Activated CD4-positive, alpha-beta memory T cell treated with anti-CD3 and anti-CD28 coated beads for 36 hours (primary cell): ENCODE data around the gene PRDX2. TPM values are rescaled to one million over a fixed set of nuclear protein-coding genes. Genes with fewer than 3 reads are reported as not detected.

Experiments
- CTCF ChIA-PET: fragments of 350-600 bp; sonication (Branson Sonifier 250); formaldehyde crosslinking; loops from one replicate; lab custom pipeline; 2021; ENCODE audit warnings: antibody characterized with exemption, inconsistent platforms; lab: Charles Lee
- POLR2A ChIA-PET: fragments of 350-600 bp; sonication (Branson Sonifier 250); formaldehyde crosslinking; loops from one replicate; lab custom pipeline; 2021; ENCODE audit warnings: antibody characterized with exemption; lab: Charles Lee
- DNase-seq: peaks from one replicate; pipeline ENCODE4 v3.0.0-alpha.2; 2020
- H3K27ac Mint-ChIP-seq: one replicate; pipeline ENCODE4 v1.8.0; 2021; ENCODE audit warnings: mixed read lengths
- H3K27me3 Mint-ChIP-seq: one replicate; pipeline ENCODE4 v1.8.0; 2021; ENCODE audit warnings: mixed read lengths
- H3K36me3 Mint-ChIP-seq: one replicate; pipeline ENCODE4 v1.8.0; 2021; ENCODE audit warnings: mixed read lengths
- H3K4me1 Mint-ChIP-seq: one replicate; pipeline ENCODE4 v1.8.0; 2021; ENCODE audit warnings: low read depth, mixed read lengths
- H3K4me3 Mint-ChIP-seq: one replicate; pipeline ENCODE4 v1.8.0; 2021; ENCODE audit warnings: mild to moderate bottlenecking, mixed read lengths
- H3K9me3 Mint-ChIP-seq: one replicate; pipeline ENCODE4 v1.8.0; 2021; ENCODE audit warnings: mixed read lengths
- intact Hi-C: fragments of 100-400 bp; cut with micrococcal nuclease; formaldehyde crosslinking; loops from one replicate; pipeline ENCODE4 v1.15.1; 2023
- total RNA-seq, 2 experiments: library from RNA; stranded (reverse); gene quantifications; one replicate each; pipeline ENCODE4 v1.2.3, GENCODE V29; 2021

Gene PRDX2
- total RNA-seq, 2 experiments from 2014 or later = 253 to 258 TPM

- intact Hi-C loops = loop anchor here (1.0 to 5.0 kb wide), 9 partner anchors 8 to 1057 kb away; partner anchors contain the start of genes CALR, GET3, IER2 and STX10
- POLR2A ChIA-PET = interaction anchor here (0.6 to 5.5 kb wide), 15 partner anchors 9 to 1056 kb away, joined by 3 to 89 read pairs (median 5); partner anchors contain the start of genes HOOK2, RAD23A, THSD8 and TNPO2
- Mint-ChIP-seq H3K27ac (peak overlapping the region; percentile 99), H3K36me3 (peaks cover 29% of the 10 kb centered on the region), H3K4me3 (peak overlapping the region; percentile 94), H3K27me3 (no peaks in the 10 kb centered on the region), H3K9me3 (no peaks in the 10 kb centered on the region), H3K4me1 (peaks cover 25% of the 10 kb centered on the region)
- peak; percentile 44 for DNase-seq
- CTCF ChIA-PET = interaction anchor here (0.7 to 18.0 kb wide), 7 partner anchors 8 to 175 kb away, joined by 3 to 636 read pairs (median 7); partner anchors contain the start of genes HOOK2 and TNPO2
These were observed 10.8 kb downstream of the PRDX2 start for GRCh38 chr19:12790628-12791344.

- POLR2A ChIA-PET = interaction anchor here (0.6 to 5.5 kb wide), 5 partner anchors 8 to 362 kb away, joined by 3 to 89 read pairs (median 26); no protein-coding TSS in a partner anchor
- Mint-ChIP-seq H3K9me3 (no peaks in the 10 kb centered on the region), H3K27me3 (no peaks in the 10 kb centered on the region), H3K4me1 (peaks cover 20% of the 10 kb centered on the region), H3K36me3 (peaks cover 29% of the 10 kb centered on the region), H3K27ac (peak overlapping the region; percentile 99), H3K4me3 (peak overlapping the region; percentile 94)
- intact Hi-C loops = loop anchor here (2.0 to 5.0 kb wide), 7 partner anchors 53 to 1057 kb away; partner anchors contain the start of genes CALR, GET3, IER2 and STX10
- CTCF ChIA-PET = interaction anchor here (1.7 to 18.0 kb wide), 5 partner anchors 13 to 26 kb away, joined by 4 to 636 read pairs (median 41); partner anchors contain the start of genes HOOK2 and RNASEH2A
- peak; percentile 98 for DNase-seq
These were observed 11.5 kb downstream of the PRDX2 start for GRCh38 chr19:12789904-12790619.

- POLR2A ChIA-PET = interaction anchor here (0.8 to 3.4 kb wide), 4 partner anchors 12 to 363 kb away, joined by 4 to 26 read pairs (median 5); partner anchors contain the start of gene TNPO2
- peaks cover 14% of the 10 kb centered on the region for H3K4me1 Mint-ChIP-seq
- H3K36me3 Mint-ChIP-seq = peaks cover 26% of the 10 kb centered on the region
- no peaks in the 10 kb centered on the region for H3K9me3 Mint-ChIP-seq
- H3K4me3 Mint-ChIP-seq = peak overlapping the region; percentile 94
- no peaks in the 10 kb centered on the region for H3K27me3 Mint-ChIP-seq
- CTCF ChIA-PET = interaction anchor here (0.9 to 5.0 kb wide), 5 partner anchors 12 to 32 kb away, joined by 3 to 41 read pairs (median 5); partner anchors contain the start of gene RNASEH2A
- peak overlapping the region; percentile 99 for H3K27ac Mint-ChIP-seq
- intact Hi-C loops = no loop called here
- peak; percentile 64 for DNase-seq
These were observed 12.3 kb downstream of the PRDX2 start for GRCh38 chr19:12789098-12789903.

- intact Hi-C loops = no loop called here
- peak; percentile 77 for DNase-seq
- Mint-ChIP-seq H3K4me1 (peaks cover 10% of the 10 kb centered on the region), H3K27ac (peak overlapping the region; percentile 96), H3K36me3 (peaks cover 23% of the 10 kb centered on the region), H3K9me3 (no peaks in the 10 kb centered on the region), H3K27me3 (no peaks in the 10 kb centered on the region), H3K4me3 (peak overlapping the region; percentile 94)
- ChIA-PET CTCF (interaction anchor here (0.9 to 5.0 kb wide), 5 partner anchors 11 to 31 kb away, joined by 3 to 41 read pairs (median 5); partner anchors contain the start of gene RNASEH2A), POLR2A (interaction anchor here (0.8 to 3.4 kb wide), 4 partner anchors 11 to 364 kb away, joined by 4 to 26 read pairs (median 5); partner anchors contain the start of gene TNPO2)
These were observed 12.9 kb downstream of the PRDX2 start for GRCh38 chr19:12788682-12789097.

- DNase-seq = no peak
- no peaks in the 10 kb centered on the region for H3K27me3 Mint-ChIP-seq
- no peaks in the 10 kb centered on the region for H3K9me3 Mint-ChIP-seq
- peak overlapping the region; percentile 96 for H3K27ac Mint-ChIP-seq
- H3K36me3 Mint-ChIP-seq = peaks cover 20% of the 10 kb centered on the region
- intact Hi-C loops = no loop called here
- ChIA-PET CTCF (interaction anchor here (0.7 to 5.0 kb wide), 7 partner anchors 8 to 31 kb away, joined by 3 to 41 read pairs (median 5); partner anchors contain the start of gene RNASEH2A), POLR2A (interaction anchor here (1.2 to 3.4 kb wide), 3 partner anchors 11 to 364 kb away, joined by 4 to 26 read pairs (median 4); no protein-coding TSS in a partner anchor)
- peaks cover 10% of the 10 kb centered on the region for H3K4me1 Mint-ChIP-seq
- H3K4me3 Mint-ChIP-seq = peak overlapping the region; percentile 94
These were observed 13.4 kb downstream of the PRDX2 start for GRCh38 chr19:12788042-12788681.

- peak overlapping the region; percentile 96 for H3K27ac Mint-ChIP-seq
- no peaks in the 10 kb centered on the region for H3K9me3 Mint-ChIP-seq
- no peak for DNase-seq
- peaks cover 10% of the 10 kb centered on the region for H3K4me1 Mint-ChIP-seq
- H3K4me3 Mint-ChIP-seq = no peak overlapping the region
- CTCF ChIA-PET = interaction anchor here (0.7 to 5.0 kb wide), 3 partner anchors 9 to 21 kb away, joined by 3 to 41 read pairs (median 6); no protein-coding TSS in a partner anchor
- peaks cover 13% of the 10 kb centered on the region for H3K36me3 Mint-ChIP-seq
- H3K27me3 Mint-ChIP-seq = no peaks in the 10 kb centered on the region
- POLR2A ChIA-PET = interaction anchor here (3.4 kb wide), 1 partner anchor 10 kb away, joined by 26 read pairs; no protein-coding TSS in a partner anchor
- intact Hi-C loops = no loop called here
These were observed 14.1 kb downstream of the PRDX2 start for GRCh38 chr19:12787458-12787857.

- H3K36me3 Mint-ChIP-seq = peaks cover 9% of the 10 kb centered on the region
- ChIA-PET CTCF (interaction anchor here (2.1 to 5.0 kb wide), 2 partner anchors 9 to 21 kb away, joined by 6 to 41 read pairs; no protein-coding TSS in a partner anchor), POLR2A (interaction anchor here (3.4 kb wide), 1 partner anchor 9 kb away, joined by 26 read pairs; no protein-coding TSS in a partner anchor)
- intact Hi-C loops = no loop called here
- no peaks in the 10 kb centered on the region for H3K9me3 Mint-ChIP-seq
- DNase-seq = no peak
- peaks cover 14% of the 10 kb centered on the region for H3K4me1 Mint-ChIP-seq
- H3K27me3 Mint-ChIP-seq = no peaks in the 10 kb centered on the region
- no peak overlapping the region for H3K4me3 Mint-ChIP-seq
- H3K27ac Mint-ChIP-seq = peak overlapping the region; percentile 96
These were observed 14.6 kb downstream of the PRDX2 start for GRCh38 chr19:12786952-12787351.

GRCh38 chr19:12786141-12786870 lies 15.3 kb downstream of the PRDX2 start:
- no peak for DNase-seq
- Mint-ChIP-seq H3K4me3 (no peak overlapping the region), H3K36me3 (peaks cover 4% of the 10 kb centered on the region), H3K4me1 (peaks cover 19% of the 10 kb centered on the region), H3K27me3 (no peaks in the 10 kb centered on the region), H3K27ac (peak overlapping the region; percentile 96), H3K9me3 (no peaks in the 10 kb centered on the region)
- ChIA-PET POLR2A (interaction anchor here (3.4 kb wide), 1 partner anchor 9 kb away, joined by 26 read pairs; no protein-coding TSS in a partner anchor), CTCF (interaction anchor here (2.1 to 5.0 kb wide), 2 partner anchors 9 to 20 kb away, joined by 6 to 41 read pairs; no protein-coding TSS in a partner anchor)
- intact Hi-C loops = no loop called here

GRCh38 chr19:12785431-12786031 lies 16.1 kb downstream of the PRDX2 start:
- ChIA-PET POLR2A (no interaction called here), CTCF (interaction anchor here (2.1 to 5.0 kb wide), 2 partner anchors 8 to 19 kb away, joined by 6 to 41 read pairs; no protein-coding TSS in a partner anchor)
- no peaks in the 10 kb centered on the region for H3K9me3 Mint-ChIP-seq
- intact Hi-C loops = no loop called here
- no peak overlapping the region for H3K27ac Mint-ChIP-seq
- H3K36me3 Mint-ChIP-seq = peaks cover 2% of the 10 kb centered on the region
- DNase-seq = no peak
- no peak overlapping the region for H3K4me3 Mint-ChIP-seq
- peaks cover 19% of the 10 kb centered on the region for H3K4me1 Mint-ChIP-seq
- H3K27me3 Mint-ChIP-seq = no peaks in the 10 kb centered on the region
